VCaP (cell line): ENCODE results near the gene TNIK.

Experiments used
- H3K27ac ChIP-seq: fragments of 450-650 bp; 2 replicates; pipeline ENCODE4 v1.5.1; 2017
- TF ChIP-seq, protein P1 (sequence below): fragments of 450-650 bp; conservative IDR thresholded peaks from 2 replicates; pipeline ENCODE4 v1.5.1; 2017; ENCODE audit warnings: mild to moderate bottlenecking, moderate library complexity

The TNIK gene

DNA sequence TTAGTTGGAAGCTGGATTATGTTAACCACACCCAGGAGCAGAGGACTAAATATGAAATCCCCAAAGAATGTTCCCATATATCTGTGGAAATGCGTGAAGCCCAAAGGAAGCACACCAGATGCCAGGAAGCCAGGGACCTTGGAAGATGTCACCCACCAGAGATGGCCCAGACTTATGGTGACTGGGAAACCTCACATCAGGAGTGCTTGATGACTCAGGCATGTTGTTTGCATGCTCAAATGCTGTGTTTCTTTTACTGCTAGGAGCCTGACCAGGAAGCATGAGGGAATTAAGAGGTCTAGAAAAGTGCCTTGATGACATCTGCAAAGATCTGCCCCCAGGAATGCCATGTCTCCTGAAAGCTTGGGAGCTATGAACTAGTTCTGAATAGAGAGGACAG is 324.7 kb downstream of the TNIK start:
- H3K27ac ChIP-seq, result no peak overlapping the region
- TF ChIP-seq, protein P1, sequence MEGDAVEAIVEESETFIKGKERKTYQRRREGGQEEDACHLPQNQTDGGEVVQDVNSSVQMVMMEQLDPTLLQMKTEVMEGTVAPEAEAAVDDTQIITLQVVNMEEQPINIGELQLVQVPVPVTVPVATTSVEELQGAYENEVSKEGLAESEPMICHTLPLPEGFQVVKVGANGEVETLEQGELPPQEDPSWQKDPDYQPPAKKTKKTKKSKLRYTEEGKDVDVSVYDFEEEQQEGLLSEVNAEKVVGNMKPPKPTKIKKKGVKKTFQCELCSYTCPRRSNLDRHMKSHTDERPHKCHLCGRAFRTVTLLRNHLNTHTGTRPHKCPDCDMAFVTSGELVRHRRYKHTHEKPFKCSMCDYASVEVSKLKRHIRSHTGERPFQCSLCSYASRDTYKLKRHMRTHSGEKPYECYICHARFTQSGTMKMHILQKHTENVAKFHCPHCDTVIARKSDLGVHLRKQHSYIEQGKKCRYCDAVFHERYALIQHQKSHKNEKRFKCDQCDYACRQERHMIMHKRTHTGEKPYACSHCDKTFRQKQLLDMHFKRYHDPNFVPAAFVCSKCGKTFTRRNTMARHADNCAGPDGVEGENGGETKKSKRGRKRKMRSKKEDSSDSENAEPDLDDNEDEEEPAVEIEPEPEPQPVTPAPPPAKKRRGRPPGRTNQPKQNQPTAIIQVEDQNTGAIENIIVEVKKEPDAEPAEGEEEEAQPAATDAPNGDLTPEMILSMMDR, result no peak

DNA sequence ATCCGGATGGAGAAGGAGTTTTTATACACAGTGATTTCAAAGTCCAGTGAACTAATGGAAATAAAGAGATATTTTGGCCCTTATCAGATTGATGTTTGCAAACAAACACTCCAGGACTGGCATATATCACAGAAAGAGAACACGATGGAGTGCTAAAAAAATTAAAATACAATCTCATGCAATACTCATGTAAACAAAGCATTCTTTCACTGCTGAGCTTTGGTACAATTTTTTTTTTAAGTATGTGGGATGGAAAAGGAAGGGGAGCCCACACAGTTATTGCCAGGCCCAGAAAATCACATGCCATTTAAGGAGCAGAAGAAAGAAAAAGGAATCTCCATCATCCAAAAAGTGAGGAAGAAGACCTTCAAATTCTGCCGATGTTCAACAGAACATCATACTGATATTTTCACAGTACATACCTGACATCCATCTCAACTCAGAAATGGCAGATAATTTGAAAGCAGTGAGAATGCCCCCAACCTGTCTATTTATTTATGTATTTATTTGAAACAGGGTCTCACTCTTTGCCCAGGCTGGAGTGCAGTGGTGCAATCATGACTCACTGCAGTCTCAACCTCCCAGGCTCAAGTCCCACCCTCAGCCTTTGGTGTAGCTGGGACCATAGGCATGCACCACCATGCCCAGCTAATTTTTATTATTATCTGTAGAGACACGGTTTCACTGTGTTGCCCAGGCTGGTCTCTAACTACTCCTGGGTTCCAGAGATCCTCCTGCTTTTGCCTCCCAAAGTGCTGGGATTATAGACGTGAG is 326.2 kb downstream of the TNIK start:
- TF ChIP-seq, protein P1, result no peak
- no peak overlapping the region for H3K27ac ChIP-seq

DNA sequence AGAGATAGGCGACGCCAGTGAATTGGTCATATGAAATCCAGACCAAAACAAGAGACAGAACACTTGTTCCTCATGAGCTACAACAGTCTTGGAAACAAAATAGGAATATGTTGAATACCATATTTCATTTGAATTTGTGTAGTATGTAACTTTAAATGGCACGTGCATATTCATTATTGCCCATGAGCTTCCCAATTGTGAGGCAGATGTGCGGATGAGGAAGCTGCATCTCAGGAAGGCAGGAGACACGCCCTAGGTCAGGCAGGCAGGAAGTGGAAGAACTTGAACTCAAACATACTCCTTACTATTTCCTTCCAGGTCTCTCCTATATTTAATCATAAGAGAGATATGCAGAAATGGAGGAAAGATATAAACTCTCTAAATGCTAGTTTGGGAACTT is 326.9 kb downstream of the TNIK start:
- TF ChIP-seq, protein P1, result no peak
- H3K27ac ChIP-seq, result no peak overlapping the region

DNA sequence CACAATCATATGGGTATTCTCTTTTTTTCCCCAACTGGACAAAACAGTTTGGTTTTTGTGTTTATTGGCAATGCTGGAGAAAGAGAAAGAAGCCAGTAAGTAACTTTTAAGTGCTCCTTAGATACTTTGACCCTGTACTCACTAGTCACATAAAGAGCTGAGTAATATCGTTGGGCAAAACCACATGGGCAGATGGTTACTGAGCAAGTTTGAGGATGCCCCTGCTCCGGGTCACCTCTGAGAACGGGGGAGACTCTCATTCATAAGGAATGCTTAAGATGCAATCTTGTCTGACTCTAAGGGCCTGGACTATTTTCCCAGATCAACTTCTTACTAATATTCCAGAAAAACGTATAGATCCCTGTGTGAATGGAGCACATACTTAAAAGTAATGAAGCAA is 327.3 kb downstream of the TNIK start:
- H3K27ac ChIP-seq, result no peak overlapping the region
- TF ChIP-seq, protein P1, result no peak

DNA sequence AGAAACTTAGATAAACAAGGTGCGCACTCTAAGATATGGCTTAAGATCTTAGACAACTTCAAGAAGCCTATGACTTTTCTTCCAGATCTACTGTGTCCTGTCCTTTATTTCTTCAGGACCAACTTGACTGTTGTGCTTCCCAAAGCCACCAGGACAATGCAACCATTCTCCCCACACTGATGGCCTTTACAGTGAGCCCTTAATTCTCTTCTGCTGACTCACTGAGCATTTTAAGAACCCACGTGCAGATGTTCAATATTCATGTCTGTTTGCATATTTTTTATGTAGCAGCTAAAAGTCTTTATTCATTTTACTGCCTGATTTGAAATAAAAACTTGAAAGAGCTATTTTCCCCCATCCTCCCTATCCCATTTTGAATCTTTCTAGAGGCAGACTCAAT is 330.4 kb downstream of the TNIK start:
- no peak overlapping the region for H3K27ac ChIP-seq
- TF ChIP-seq, protein P1, result no peak

DNA sequence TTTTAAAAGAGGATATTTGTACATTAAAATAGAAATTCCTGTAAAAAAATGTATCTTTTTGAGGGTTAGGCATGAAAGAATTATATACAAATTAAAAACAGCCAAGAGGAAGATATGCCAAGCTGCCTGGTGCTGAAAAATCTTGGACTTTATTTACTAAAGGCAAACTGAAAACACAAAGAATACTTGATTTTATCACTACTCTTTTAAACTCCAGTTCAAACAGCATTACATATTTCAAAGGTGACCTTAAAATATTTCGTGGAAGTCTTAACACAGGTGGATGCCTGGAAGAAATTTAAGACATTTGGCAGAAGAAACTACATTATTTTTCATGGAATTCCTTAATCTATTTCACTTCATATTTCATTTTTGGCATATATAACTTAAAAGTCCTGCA is 332.6 kb downstream of the TNIK start:
- TF ChIP-seq, protein P1, result no peak
- H3K27ac ChIP-seq, result 0 out of 2 replicates have a peak overlapping the region, but pooled peaks have one; percentile 13

DNA sequence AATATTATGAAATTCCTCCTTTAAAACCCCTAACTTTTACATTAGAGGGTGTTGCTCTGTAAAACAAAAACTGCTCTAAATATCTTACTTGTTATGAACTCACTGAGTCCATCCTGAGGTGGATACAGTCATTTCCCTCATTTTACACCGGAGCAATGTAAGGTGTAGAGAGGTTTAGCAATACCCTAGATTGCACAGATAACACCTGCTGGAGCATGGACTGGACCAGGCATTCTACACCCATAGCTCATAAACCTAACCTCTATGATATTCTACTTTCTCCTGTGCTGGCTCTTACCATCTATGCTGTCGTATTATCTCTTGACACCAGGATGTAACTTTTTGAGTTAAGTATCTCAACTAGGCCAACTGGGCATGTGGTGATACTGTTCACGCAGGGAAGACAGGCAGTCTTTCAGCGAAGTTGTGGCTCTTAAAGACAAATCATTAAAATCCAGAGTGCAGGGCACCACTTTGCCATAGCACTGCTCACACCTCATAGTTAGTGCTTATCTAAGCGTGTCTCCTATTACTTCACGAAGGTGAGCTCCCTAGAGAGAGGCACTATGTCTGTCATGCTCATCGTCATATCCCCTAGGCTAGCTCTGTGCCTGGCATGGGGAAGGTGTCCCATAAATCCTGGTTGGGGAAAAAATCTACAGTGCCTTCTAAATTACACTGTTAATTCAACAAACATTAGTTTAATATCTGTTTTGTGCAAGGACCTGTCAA is 333.6 kb downstream of the TNIK start:
- TF ChIP-seq, protein P1, result no peak

More for the DNA sequence above, 333.6 kb downstream of the TNIK start:
- H3K27ac ChIP-seq, result no peak overlapping the region
